Measurements from ENCODE around the gene KLF8.
"Not testable (repeated sequence)": the region's sequence is repeated elsewhere in the genome, so short reads cannot be mapped to it uniquely, and the experiment has no call there.

The KLF8 gene

GRCh38 chrX:56232221-56233082, at the start of gene KLF8:
Gene KLF8 (plus strand): TSS chrX:56232356. CDS start chrX:56233335, 979 bp downstream.
- FAIRE-seq: no peak

GRCh38 chrX:56206945-56207344, 25.2 kb upstream of the KLF8 start:
- FAIRE-seq: not testable (repeated sequence)

GRCh38 chrX:56211701-56212100, 20.5 kb upstream of the KLF8 start:
- FAIRE-seq: no peak

DNA sequence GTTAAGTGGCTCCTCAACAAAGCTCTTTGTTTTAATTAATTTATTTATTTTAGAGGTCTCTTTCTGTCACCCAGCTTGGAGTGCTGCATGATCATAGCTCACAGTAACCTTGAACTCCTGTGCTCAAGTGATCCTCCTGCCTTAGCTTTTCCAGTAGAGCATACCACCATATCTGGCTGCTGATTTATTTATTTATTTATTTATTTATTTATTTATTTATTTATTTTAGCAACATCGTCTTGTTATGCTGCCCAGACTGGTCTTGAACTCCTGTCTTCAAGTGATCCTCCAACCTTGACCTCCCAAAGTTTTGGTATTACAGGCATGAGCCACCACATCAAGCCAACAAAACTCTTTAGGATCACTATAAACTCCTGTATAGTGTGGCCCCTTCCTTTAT, 15.8 kb upstream of the KLF8 start:
- no peak for FAIRE-seq

DNA sequence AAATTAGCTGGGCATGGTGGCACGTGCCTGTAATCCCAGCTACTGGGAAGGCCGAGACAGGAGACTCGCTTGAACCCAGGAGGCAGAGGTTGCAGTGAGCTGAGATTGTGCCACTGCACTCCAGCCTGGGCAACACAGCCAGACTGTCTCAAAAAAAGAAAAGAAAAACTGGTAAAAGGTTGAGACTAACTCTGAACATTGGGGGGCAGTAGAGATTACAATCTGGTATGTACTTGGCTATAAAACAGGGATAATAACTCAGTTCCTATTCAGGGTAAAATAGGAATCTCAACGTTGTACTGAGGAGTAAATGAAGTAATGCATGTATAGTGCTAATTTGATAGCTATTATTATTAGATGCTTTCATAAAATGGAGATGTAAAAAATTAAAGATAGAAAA, 12.5 kb upstream of the KLF8 start:
- FAIRE-seq: peak; percentile 41

- no peak for FAIRE-seq
These were observed 11.1 kb upstream of the KLF8 start for GRCh38 chrX:56221101-56221500.

DNA sequence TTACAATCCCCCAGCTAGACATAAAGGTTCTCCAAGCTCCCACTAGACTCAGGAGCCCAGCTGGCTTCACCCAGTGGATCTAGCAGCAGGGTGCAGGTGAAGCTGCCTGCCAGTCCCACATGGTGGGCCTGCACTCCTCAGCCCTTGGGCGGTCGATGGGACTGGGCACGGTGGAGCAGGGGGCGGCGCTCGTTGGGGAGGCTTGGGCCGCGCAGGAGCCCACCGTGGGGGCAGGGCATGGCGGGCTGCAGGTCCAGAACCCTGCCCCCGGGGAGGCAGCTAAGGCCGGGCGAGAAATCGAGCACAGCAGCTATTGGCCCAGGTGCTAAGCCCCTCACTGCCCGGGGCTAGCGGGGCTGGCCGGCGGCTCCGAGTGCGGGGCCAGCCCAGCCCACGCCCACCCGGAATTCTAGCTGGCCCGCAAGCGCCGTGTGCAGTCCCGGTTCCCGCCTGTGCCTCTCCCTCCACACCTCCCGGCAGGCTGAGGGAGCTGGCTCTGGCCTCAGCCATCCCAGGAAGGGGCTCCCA, 9.6 kb upstream of the KLF8 start:
- FAIRE-seq: no peak

DNA sequence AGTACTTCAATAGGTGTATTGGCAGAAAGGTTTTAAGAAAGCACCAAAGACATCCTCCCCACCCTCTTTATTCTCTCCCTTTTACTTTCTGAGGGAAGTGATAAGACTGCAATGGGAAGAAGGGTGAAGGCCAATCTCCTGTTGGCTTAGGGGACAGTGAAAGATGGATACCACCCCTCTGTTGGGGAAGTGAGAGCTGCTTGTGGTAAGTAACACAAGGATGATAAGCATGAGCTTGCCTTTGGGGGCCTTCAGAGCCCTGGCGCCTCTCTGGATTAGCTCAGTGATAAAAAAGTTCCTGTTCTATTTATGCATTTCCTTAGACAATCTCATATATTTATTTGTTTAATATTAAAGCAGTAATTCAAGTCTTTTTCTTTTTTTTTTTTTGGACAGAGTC, 5.2 kb upstream of the KLF8 start:
- no peak for FAIRE-seq

DNA sequence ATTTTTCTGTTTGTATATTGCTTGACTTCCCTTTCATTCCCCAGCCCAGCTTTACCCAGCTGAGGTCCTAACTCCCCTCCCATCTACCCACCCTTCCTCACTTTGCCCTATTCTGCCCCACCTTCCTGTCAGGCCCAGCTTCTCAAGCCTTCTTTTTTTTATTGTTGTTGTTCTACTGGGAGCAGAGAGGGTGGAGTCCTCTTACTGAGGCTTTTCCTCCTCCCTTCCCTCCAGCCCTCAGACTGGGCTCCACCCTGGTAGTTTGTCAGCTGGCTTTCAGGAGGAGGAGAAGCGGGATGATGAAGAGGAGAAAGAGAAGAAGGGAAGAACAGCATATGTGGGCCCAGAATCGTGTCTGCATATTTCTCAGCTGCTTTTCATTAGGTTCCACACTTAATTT, 3.2 kb upstream of the KLF8 start:
- no peak for FAIRE-seq

GRCh38 chrX:56231537-56232090, 542 bp upstream of the KLF8 start:
- FAIRE-seq: no peak

GRCh38 chrX:56233100-56233499, 944 bp downstream of the KLF8 start:
- FAIRE-seq: no peak

DNA sequence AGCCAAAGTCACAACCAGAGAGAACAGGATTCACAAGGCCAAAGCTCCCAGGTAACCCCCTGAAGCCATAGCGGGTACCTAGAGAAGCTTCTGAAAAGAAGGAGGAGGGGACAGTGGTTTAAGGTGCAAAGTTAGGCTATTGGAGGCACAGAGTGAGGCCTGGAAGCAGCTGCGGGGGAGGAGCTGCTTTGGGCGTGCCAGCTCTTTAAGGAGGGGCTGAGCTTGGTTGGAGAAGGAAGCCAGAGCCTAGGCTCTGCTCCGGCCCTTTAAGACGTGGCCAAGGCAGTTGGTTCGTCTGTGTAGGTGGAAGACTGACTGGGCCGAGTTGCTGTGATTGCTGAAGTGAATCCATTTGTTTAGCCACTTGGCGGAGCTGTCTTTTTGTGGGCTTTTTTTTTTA, 1.5 kb downstream of the KLF8 start:
- FAIRE-seq: no peak

DNA sequence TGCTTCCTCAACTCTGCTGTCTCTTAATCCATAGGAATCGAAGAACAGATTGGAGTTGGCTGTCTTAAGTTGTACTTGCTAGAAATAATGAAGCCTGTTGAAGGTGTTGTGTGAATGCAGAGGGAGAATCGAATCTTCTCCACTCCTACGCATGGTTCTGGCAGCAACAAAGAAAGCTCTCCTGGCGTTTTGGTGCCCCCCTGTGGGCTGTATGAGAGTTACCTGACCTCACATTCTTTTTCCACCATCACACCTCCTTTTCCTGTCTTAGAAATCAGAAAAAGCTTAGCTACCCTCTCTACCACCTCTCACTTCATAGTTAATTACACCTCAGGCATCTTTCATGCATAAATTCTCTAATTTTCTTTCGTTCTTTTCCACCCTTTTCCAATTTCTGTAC, 16.3 kb downstream of the KLF8 start:
- FAIRE-seq: peak; percentile 55

DNA sequence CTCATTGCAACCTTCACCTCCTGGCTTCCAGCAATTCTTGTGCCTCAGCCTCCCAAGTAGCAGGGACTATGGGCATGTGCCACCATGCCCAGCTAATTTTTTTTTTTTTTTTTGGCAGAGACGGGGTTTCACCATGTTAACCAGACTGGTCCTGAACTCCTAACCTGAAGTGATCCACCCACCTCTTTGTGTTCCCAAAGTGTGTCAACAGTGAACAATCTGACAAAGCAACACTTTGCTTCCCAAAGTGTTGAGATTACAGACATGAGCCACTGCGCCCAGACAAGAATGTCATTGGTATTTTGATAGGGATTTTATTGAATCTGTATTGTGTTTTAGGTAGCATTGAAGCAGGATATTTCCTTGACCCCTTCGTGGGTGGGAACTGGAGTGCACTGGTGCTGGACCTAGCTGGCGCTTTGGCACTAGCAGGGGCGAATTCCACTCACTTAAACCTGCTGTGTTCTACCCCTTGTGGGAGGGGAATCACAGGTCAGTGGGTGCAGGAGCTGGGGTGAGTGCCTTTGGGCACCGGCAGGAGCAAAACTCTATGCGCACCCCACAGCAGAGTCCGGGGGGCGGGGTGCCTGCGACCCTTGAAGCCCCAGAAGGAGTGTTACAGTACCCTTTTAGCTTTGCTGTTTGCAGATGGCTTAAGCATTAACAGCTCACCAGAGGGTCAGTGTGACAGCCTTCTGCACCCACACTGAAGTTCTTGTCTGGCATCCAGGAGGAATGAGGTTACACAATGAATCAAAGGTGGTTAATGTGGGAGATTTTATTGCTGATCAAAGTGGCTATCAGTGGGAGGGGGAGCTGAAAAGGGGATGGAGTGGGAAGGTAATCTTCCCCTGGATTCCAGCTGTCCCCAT, 21.9 kb downstream of the KLF8 start:
- no peak for FAIRE-seq

DNA sequence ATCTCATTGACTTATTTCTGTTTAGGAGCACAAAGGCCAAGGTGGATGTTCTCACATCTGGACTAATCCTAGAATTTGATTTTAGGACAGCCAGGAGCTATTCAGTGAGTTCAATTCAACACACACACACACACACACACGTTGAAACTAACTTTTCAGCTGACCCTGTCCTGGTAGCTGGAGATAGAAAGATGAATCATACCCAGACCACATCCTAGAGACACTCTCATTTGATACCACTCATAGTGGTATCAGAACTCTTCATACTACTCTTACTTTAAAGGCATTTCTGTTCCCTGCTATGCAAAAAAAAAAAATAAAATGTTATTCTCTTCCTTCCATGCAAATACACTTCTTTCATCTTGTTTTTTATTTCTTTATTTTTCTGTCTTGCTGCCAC, 36.7 kb downstream of the KLF8 start:
- no peak for FAIRE-seq

DNA sequence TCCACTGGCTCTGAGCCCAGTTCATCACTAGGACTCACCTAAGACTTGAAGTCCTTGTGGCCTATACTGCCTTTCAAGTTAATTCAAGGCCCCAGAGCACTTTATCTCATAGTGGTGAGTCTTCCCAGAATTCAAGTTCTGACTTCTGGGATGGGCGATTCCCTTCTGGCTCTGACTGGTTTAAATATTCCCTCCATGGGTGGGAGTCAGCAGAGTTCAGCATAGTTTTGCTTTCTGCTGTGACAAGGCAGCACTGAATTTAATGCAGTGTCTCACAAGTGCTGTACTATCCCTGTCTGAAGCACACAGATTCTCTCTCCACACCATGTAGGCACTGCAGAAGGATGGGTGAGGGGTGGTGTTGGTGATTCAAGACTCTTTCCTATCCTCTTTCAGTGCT, 46.5 kb downstream of the KLF8 start:
- FAIRE-seq: no peak

DNA sequence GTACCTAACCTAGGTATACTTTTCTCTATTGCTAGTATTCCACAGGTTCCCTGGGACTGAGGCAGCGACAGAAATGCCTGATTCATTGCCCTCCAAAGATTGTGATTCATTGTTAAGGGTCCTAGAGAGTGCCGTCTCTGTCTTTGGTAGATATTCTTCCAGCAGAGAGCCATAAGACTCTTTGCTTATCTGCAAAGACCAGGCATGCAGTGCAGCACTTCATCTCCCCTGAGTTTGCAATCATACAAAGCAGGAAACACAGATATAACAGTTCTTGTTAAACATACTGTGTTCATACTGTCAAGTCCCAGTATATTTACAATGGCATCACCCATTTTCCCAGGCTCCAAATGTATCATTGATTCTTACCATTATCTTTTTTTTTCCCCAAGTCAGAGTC, 47.7 kb downstream of the KLF8 start:
- no peak for FAIRE-seq

DNA sequence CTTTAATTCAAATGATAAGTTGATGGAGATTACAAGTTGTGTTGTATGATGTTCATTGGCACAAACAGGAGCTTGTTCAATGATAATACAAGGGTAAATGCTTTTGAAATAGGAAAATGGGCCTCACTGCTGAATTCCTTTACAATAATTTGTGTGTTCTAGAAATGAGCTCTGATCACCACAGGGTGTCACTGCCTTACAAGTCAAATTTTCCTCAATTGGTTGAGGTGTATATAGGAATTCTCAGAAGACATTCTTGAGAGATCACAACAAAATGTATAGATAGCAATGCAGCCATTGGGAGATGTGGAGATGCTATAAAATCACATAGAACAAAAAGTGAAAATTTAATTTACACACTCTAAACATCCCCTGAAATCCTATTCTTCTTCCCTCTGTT, 49.6 kb downstream of the KLF8 start:
- peak; percentile 84 for FAIRE-seq

- FAIRE-seq: no peak
These were observed 52.1 kb downstream of the KLF8 start for GRCh38 chrX:56284269-56284668.

DNA sequence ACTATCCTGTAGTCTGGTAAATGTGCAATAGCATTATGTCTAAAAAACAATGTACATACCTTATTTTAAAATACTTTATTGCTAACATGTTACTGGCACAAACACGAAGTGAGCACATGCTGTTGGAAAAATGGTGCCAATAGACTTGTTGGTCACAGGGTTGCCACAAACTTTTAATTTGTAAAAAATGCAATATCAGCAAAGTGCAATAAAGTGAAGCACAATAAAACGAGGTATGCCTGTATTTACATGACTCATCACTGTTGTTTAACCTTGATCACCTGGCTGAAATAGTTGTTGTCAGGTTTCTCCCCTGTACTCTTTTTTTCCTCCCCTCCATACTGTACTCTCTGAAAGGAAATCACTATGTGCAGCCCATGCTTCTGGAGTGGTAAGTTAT, 56.5 kb downstream of the KLF8 start:
- no peak for FAIRE-seq

- FAIRE-seq: no peak
These were observed 57.3 kb downstream of the KLF8 start for GRCh38 chrX:56289449-56289848.

DNA sequence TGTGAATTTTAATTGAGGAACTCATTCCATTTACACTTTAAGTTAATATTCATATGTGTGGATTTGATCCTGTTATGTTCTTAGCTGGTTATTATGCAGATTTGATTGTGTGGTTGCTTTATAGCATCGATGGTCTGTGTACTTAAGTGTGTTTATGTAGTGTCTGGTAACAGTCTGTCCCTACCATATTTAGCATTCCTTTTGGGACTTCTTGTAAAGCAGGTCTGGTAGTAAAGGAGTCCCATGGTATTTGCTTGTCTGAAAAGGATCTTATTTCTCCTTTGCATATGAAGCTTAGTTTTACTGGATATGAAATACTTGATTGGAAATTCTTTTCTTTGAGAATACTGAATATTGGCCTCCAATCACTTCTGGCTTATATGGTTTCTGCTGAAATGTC, 76.6 kb downstream of the KLF8 start:
- no peak for FAIRE-seq

- no peak for FAIRE-seq
These were observed 77.7 kb downstream of the KLF8 start for GRCh38 chrX:56309881-56310280.

DNA sequence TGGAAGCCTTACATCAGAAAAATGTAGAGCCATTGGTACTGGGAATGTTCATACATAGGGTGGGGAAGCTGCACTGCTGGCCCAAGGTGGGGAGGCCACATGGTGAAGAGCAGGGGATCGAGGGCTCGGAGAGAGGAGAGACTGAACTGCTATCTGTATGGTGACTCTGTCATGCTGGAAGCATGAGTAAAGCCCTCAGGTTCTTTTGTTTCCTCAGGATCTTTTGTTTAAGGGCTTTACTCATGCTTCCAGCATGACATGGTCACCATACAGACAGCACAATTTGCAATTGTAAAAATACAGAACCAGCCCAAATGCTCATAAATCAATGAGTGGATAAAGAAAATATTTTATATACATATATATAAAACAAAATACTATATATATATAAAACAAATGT, 78.4 kb downstream of the KLF8 start:
- FAIRE-seq: no peak
